ENCODE measurements around the gene TBC1D8. TPM values are rescaled to one million over a fixed set of nuclear protein-coding genes. Genes with fewer than 3 reads are reported as not detected.

TBC1D8 gene
- total and polyA plus RNA-seq, 2 of the 13 experiments (the other 11 are each of a cell fraction or from before 2014, with no cell fraction given) = 45.1 to 95.4 TPM

DNA sequence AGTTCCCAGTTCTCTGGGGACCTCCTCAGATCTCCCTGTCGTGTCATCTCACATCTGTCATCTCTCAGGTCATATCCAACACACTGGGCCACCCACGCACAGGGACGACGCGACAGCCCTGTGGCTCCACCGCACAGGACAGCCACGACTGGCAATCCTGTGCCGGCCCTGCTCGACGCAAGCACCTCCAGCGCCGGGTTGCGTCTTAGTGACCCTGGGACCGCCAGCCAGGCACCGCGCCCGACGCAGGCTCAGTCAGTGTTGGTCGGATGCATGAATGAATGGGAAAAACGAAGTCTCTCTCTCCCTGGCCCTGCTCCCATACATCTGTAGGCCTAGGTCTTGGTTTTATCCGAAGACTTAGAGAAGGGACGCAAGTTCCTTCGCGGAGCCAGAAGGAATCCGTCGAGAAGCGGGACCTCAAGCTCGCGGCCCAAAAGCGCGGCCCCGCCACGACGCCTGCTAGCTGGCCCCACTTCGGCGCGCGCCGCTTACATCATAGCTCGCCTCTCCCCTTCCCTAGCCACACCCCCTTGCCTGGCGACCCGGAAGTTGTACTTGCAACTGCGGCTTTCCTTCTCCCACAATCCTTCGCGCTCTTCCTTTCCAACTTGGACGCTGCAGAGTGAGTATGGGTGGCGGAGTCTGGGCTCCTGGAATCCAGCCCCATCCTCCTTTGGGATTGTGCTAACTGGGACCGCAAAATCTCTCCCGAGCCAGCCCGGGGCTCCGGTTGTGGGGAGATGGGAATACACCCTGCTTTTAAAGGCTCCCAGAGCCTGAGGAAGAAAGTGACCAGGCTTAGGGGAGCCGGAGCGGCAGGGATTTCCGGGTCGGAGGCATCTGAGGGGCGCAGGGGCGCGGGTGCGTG lies 149.3 kb downstream of the TBC1D8 start, which contains the start of gene RPL31 (continued):
- TF ChIP-seq PPARG (CRISPR knock-in tag; conservative IDR thresholded peaks at IDR 0.05) = peak; percentile 61
- no peak for TF ChIP-seq NONO (IDR thresholded peaks at IDR 0.05)
- peak; percentile 97 for TF ChIP-seq NONO (CRISPR knock-in tag; conservative IDR thresholded peaks at IDR 0.05)
- TF ChIP-seq CBX2 (IDR thresholded peaks at IDR 0.05; ENCODE audit: low read depth, low read length) = no peak
- 0 out of 2 replicates have a peak, but pooled peaks have one; percentile 97 for TF ChIP-seq CBX2 (CRISPR knock-in tag; IDR thresholded peaks at IDR 0.05; ENCODE audit: low read depth)
- TF ChIP-seq DRAP1 (CRISPR knock-in tag; IDR thresholded peaks at IDR 0.05) = peak; percentile 100
- 0 out of 2 replicates have a peak, but pooled peaks have one; percentile 22 for TF ChIP-seq TCF7 (IDR thresholded peaks at IDR 0.05; ENCODE audit: low read depth)
- TF ChIP-seq ZNF224 (CRISPR knock-in tag; IDR thresholded peaks at IDR 0.05) = peak; percentile 98
- TF ChIP-seq TERF1 (CRISPR knock-in tag; IDR thresholded peaks at IDR 0.05) = peak; percentile 67; the same call in 1 of the 2 replicates
- peak; percentile 85; the same call in 1 of the 2 replicates for TF ChIP-seq ZBTB39 (CRISPR knock-in tag; IDR thresholded peaks at IDR 0.05)
- peak; percentile 79; the same call in 1 of the 2 replicates for TF ChIP-seq GTF3A (CRISPR knock-in tag; conservative IDR thresholded peaks at IDR 0.05)
- TF ChIP-seq, protein P1, sequence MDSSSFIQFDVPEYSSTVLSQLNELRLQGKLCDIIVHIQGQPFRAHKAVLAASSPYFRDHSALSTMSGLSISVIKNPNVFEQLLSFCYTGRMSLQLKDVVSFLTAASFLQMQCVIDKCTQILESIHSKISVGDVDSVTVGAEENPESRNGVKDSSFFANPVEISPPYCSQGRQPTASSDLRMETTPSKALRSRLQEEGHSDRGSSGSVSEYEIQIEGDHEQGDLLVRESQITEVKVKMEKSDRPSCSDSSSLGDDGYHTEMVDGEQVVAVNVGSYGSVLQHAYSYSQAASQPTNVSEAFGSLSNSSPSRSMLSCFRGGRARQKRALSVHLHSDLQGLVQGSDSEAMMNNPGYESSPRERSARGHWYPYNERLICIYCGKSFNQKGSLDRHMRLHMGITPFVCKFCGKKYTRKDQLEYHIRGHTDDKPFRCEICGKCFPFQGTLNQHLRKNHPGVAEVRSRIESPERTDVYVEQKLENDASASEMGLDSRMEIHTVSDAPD (CRISPR knock-in tag; IDR thresholded peaks at IDR 0.05) = peak; percentile 94
- no peak for TF ChIP-seq MAFF (IDR thresholded peaks at IDR 0.05; ENCODE audit: low read depth, low read length)
- TF ChIP-seq RFX5 (IDR thresholded peaks at IDR 0.05; ENCODE audit: low read depth, low read length) = peak; percentile 41; the same call in 1 of the 2 replicates
- TF ChIP-seq HOXA9 (CRISPR knock-in tag; IDR thresholded peaks at IDR 0.05; ENCODE audit: borderline replicate concordance) = peak; percentile 85; the same call in 1 of the 2 replicates
- peak; percentile 86 for TF ChIP-seq MEIS1 (CRISPR knock-in tag; IDR thresholded peaks at IDR 0.05; ENCODE audit: borderline replicate concordance)
- peak; percentile 99 for TF ChIP-seq TARDBP (CRISPR knock-in tag; IDR thresholded peaks at IDR 0.05)
- peak; percentile 95 for TF ChIP-seq ZBTB38 (CRISPR knock-in tag; IDR thresholded peaks at IDR 0.05)
- TF ChIP-seq, protein P2, sequence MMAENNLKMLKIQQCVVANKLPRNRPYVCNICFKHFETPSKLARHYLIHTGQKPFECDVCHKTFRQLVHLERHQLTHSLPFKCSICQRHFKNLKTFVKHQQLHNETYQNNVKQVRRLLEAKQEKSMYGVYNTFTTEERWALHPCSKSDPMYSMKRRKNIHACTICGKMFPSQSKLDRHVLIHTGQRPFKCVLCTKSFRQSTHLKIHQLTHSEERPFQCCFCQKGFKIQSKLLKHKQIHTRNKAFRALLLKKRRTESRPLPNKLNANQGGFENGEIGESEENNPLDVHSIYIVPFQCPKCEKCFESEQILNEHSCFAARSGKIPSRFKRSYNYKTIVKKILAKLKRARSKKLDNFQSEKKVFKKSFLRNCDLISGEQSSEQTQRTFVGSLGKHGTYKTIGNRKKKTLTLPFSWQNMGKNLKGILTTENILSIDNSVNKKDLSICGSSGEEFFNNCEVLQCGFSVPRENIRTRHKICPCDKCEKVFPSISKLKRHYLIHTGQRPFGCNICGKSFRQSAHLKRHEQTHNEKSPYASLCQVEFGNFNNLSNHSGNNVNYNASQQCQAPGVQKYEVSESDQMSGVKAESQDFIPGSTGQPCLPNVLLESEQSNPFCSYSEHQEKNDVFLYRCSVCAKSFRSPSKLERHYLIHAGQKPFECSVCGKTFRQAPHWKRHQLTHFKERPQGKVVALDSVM (CRISPR knock-in tag; IDR thresholded peaks at IDR 0.05) = no peak; the same call in none of the 2 replicates
- TF ChIP-seq ZNF563 (CRISPR knock-in tag; IDR thresholded peaks at IDR 0.05) = peak; percentile 99
- TF ChIP-seq HNF4G (IDR thresholded peaks at IDR 0.05; ENCODE audit: borderline replicate concordance, low read depth, low read length) = peak; percentile 41; the same call in 1 of the 2 replicates
- peak; percentile 81; the same call in 1 of the 2 replicates for TF ChIP-seq HNF4G (CRISPR knock-in tag; IDR thresholded peaks at IDR 0.05; ENCODE audit: borderline replicate concordance, low read depth)

Data from HepG2 (cell line).